SU-DHL-6 (cell line): ENCODE data around the gene ISOC1.

Experiments used
- EZH2phosphoT487 ChIP-seq: fragments of 200-600 bp; sonication (generic), shearing (Covaris generic); conservative IDR thresholded peaks from 2 replicates; pipeline ENCODE4 v1.6.1; 2018; ENCODE audit warnings: mild to moderate bottlenecking, antibody characterized with exemption, low read length, moderate library complexity, mixed read lengths
- TF ChIP-seq, protein P1 (sequence below): fragments of 200-600 bp; sonication (generic); IDR thresholded peaks from one replicate; pipeline ENCODE4 v1.5.1; 2017; ENCODE audit warnings: antibody characterized with exemption, mild to moderate bottlenecking, low read length, moderate library complexity; ENCODE audit not compliant: insufficient read depth, poor library complexity, severe bottlenecking

DNA sequence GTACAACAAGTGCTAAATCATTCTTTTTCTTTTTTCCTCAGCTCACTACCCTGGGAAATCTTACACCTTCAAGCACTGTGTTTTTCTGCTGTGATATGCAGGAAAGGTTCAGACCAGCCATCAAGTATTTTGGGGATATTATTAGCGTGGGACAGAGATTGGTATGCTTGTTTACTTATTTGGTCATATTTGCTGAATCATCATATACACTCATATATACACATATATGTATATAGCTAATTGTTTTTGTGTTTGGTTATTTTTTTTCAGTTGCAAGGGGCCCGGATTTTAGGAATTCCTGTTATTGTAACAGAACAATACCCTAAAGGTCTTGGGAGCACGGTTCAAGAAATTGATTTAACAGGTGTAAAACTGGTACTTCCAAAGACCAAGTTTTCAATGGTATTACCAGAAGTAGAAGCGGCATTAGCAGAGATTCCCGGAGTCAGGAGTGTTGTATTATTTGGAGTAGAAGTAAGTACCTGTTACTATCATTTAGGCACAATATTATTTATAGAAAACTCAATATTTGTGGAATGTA, 10.4 kb downstream of the ISOC1 start:
- TF ChIP-seq, protein P1, sequence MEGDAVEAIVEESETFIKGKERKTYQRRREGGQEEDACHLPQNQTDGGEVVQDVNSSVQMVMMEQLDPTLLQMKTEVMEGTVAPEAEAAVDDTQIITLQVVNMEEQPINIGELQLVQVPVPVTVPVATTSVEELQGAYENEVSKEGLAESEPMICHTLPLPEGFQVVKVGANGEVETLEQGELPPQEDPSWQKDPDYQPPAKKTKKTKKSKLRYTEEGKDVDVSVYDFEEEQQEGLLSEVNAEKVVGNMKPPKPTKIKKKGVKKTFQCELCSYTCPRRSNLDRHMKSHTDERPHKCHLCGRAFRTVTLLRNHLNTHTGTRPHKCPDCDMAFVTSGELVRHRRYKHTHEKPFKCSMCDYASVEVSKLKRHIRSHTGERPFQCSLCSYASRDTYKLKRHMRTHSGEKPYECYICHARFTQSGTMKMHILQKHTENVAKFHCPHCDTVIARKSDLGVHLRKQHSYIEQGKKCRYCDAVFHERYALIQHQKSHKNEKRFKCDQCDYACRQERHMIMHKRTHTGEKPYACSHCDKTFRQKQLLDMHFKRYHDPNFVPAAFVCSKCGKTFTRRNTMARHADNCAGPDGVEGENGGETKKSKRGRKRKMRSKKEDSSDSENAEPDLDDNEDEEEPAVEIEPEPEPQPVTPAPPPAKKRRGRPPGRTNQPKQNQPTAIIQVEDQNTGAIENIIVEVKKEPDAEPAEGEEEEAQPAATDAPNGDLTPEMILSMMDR, result no peak
- TF ChIP-seq EZH2phosphoT487, result no peak
